Astrocyte of the spinal cord (primary cell): ENCODE measurements around the gene ASZ1.

Experiments
- DNase-seq: peaks from one replicate; pipeline ENCODE4 v3.0.0; 2011; ENCODE audit warnings: low read depth, low spot score
- H3K4me3 ChIP-seq: 2 replicates; pipeline ENCODE4 v1.5.1; 2011; ENCODE audit warnings: low read depth, mild to moderate bottlenecking, low read length, moderate library complexity
- CTCF ChIP-seq: IDR thresholded peaks from 2 replicates; pipeline ENCODE4 v1.5.1; 2012; ENCODE audit warnings: low read depth, mild to moderate bottlenecking, low read length, inconsistent platforms
- in situ Hi-C: cut with HindIII; loops from 2 replicates; pipeline ENCODE4 v1.10.0; 2017; ENCODE audit warnings: low sequenced_read_pairs

ASZ1 gene

GRCh38 chr7:117349570-117349969, 77.7 kb downstream of the ASZ1 start:
- H3K4me3 ChIP-seq, result no peak overlapping the region
- DNase-seq, result no peak
- no peak for TF ChIP-seq CTCF
- in situ Hi-C loops, result no loop called here

GRCh38 chr7:117347962-117348672, 79.2 kb downstream of the ASZ1 start:
- H3K4me3 ChIP-seq, result no peak overlapping the region
- TF ChIP-seq CTCF, result no peak
- in situ Hi-C loops, result no loop called here
- no peak for DNase-seq

- in situ Hi-C loops, result no loop called here
- no peak for TF ChIP-seq CTCF
- H3K4me3 ChIP-seq, result no peak overlapping the region
- DNase-seq, result no peak
These were observed 79.8 kb downstream of the ASZ1 start for GRCh38 chr7:117347480-117347879.

GRCh38 chr7:117346161-117346560, 81.1 kb downstream of the ASZ1 start:
- DNase-seq, result no peak
- no peak for TF ChIP-seq CTCF
- in situ Hi-C loops, result no loop called here
- H3K4me3 ChIP-seq, result no peak overlapping the region

DNA sequence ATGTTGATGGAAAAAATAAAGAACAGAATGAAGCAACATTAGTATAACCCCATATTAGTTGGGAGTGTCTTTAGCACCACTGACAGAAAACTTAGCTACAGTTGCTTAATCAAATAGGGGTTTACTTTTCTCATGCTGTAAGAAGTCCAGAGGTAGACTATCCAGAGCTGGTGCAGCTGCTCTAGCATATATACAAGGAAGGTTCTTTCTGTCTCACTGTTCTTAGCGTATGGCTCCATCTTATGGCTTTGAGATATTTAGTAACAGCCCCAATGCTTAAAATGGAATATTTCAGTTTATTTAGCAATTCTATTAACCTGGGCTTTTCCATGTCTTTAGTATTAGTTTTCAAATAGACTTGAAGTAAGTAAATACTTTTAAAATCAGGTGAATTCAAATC, 89.3 kb downstream of the ASZ1 start:
- in situ Hi-C loops, result no loop called here
- H3K4me3 ChIP-seq, result no peak overlapping the region
- DNase-seq, result no peak
- TF ChIP-seq CTCF, result no peak

DNA sequence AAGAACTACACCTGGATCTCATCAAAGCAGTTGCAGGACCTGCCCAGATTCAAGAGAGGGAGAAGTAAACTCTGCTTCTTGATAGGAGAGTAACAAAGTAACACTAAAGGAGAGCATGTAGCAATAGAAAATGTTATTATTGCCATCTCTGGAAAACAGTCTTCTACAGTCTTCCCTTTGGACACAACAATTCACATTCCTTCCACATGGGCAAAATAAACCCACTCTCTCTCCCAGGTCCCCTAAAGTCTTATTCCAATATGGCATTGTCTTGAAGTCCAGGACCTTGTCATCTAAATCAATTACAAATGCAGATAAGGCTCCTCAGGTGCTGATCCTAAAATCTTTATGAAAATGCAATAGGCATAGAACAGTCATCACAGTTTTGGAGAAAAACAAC, 94.1 kb downstream of the ASZ1 start:
- no peak overlapping the region for H3K4me3 ChIP-seq

More for the DNA sequence above, 94.1 kb downstream of the ASZ1 start:
- TF ChIP-seq CTCF, result no peak
- DNase-seq, result no peak
- in situ Hi-C loops, result no loop called here
